HepG2 (cell line): ENCODE measurements around the gene DCPS. TPM values are rescaled to one million over a fixed set of nuclear protein-coding genes. Genes with fewer than 3 reads are reported as not detected.

Experiments
- FOXK1 ChIP-seq: sonication (generic); formaldehyde crosslinking; IDR thresholded peaks from 2 replicates; pipeline ENCODE4 v1.4.0; 2020; ENCODE audit warnings: low read depth, missing genetic modification reagents, borderline replicate concordance
- FOXO1 ChIP-seq: sonication (generic); formaldehyde crosslinking; IDR thresholded peaks from 2 replicates; pipeline ENCODE4 v1.4.0; 2020; ENCODE audit warnings: missing genetic modification reagents
- JUNB ChIP-seq: sonication (generic); formaldehyde crosslinking; IDR thresholded peaks from 2 replicates; pipeline ENCODE4 v1.8.0; 2022; ENCODE audit warnings: missing genetic modification reagents, mild to moderate bottlenecking, borderline replicate concordance
- MEIS2 ChIP-seq: sonication (generic); formaldehyde crosslinking; IDR thresholded peaks from 2 replicates; pipeline ENCODE4 v1.9.0; 2021; ENCODE audit warnings: mild to moderate bottlenecking, missing genetic modification reagents
- RFX5 ChIP-seq: IDR thresholded peaks from 2 replicates; pipeline ENCODE4 v1.6.1; 2011; ENCODE audit warnings: low read depth, low read length, improper control_type of control experiment
- TARDBP ChIP-seq: sonication (generic); formaldehyde crosslinking; IDR thresholded peaks from 2 replicates; pipeline ENCODE4 v1.8.0; 2022; ENCODE audit warnings: mild to moderate bottlenecking, missing genetic modification reagents
- ZBED4 ChIP-seq: sonication (generic); formaldehyde crosslinking; IDR thresholded peaks from 2 replicates; pipeline ENCODE4 v1.4.0; 2020; ENCODE audit warnings: missing genetic modification reagents, borderline replicate concordance
- polyA plus RNA-seq, 8 experiments: library from polyadenylated mRNA; depleted of rRNA in 3 of 8; stranded (reverse) in 7 of 8; unstranded in 1 of 8; fragments of >200 nt; fragmentation: Illumina TruSeq in 4 of 8; extraction: Trizol in 4 of 8; gene quantifications; 2 replicates each; pipeline versions ENCODE4 v1.2.1 to v1.2.3, GENCODE V29; 2011 to 2016; ENCODE audit warnings: low read depth in 4 of 8, missing spikeins in 1 of 8, mixed read lengths in 1 of 8; ENCODE audit not compliant: insufficient read depth in 1 of 8
- total RNA-seq, 5 experiments: library from RNA; depleted of rRNA; stranded (reverse); fragments of >200 nt; fragmentation: Illumina TruSeq; extraction: Trizol; gene quantifications; 2 replicates each; pipeline ENCODE4 v1.2.3, GENCODE V29; 2016; ENCODE audit warnings: low read depth in 1 of 5
- TF ChIP-seq, protein P1 (sequence below): sonication (generic); formaldehyde crosslinking; IDR thresholded peaks from 2 replicates; pipeline ENCODE4 v1.5.0; 2020; ENCODE audit warnings: mild to moderate bottlenecking, missing genetic modification reagents
- TF ChIP-seq, protein P2 (sequence below): sonication (generic); formaldehyde crosslinking; IDR thresholded peaks from 2 replicates; pipeline ENCODE4 v1.4.0; 2020; ENCODE audit warnings: mild to moderate bottlenecking, missing genetic modification reagents
- TF ChIP-seq, protein P3 (sequence below): sonication (generic); formaldehyde crosslinking; IDR thresholded peaks from 2 replicates; pipeline ENCODE4 v1.4.0; 2020; ENCODE audit warnings: missing genetic modification reagents
- TF ChIP-seq, protein P4 (sequence below): sonication (generic); formaldehyde crosslinking; IDR thresholded peaks from 2 replicates; pipeline ENCODE4 v1.4.0; 2020; ENCODE audit warnings: mild to moderate bottlenecking, missing genetic modification reagents

Gene DCPS
- total and polyA plus RNA-seq, 2 of the 13 experiments (the other 11 are each of a cell fraction or from before 2014, with no cell fraction given): 21.9 to 22.5 TPM

- TF ChIP-seq, protein P1, sequence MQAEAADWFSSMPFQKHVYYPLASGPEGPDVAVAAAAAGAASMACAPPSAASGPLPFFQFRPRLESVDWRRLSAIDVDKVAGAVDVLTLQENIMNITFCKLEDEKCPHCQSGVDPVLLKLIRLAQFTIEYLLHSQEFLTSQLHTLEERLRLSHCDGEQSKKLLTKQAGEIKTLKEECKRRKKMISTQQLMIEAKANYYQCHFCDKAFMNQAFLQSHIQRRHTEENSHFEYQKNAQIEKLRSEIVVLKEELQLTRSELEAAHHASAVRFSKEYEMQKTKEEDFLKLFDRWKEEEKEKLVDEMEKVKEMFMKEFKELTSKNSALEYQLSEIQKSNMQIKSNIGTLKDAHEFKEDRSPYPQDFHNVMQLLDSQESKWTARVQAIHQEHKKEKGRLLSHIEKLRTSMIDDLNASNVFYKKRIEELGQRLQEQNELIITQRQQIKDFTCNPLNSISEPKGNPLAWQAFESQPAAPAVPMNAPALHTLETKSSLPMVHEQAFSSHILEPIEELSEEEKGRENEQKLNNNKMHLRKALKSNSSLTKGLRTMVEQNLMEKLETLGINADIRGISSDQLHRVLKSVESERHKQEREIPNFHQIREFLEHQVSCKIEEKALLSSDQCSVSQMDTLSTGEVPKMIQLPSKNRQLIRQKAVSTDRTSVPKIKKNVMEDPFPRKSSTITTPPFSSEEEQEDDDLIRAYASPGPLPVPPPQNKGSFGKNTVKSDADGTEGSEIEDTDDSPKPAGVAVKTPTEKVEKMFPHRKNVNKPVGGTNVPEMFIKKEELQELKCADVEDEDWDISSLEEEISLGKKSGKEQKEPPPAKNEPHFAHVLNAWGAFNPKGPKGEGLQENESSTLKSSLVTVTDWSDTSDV (CRISPR knock-in tag): no peak
- TF ChIP-seq FOXK1 (CRISPR knock-in tag): no peak
- TF ChIP-seq RFX5: no peak
- TF ChIP-seq, protein P2, sequence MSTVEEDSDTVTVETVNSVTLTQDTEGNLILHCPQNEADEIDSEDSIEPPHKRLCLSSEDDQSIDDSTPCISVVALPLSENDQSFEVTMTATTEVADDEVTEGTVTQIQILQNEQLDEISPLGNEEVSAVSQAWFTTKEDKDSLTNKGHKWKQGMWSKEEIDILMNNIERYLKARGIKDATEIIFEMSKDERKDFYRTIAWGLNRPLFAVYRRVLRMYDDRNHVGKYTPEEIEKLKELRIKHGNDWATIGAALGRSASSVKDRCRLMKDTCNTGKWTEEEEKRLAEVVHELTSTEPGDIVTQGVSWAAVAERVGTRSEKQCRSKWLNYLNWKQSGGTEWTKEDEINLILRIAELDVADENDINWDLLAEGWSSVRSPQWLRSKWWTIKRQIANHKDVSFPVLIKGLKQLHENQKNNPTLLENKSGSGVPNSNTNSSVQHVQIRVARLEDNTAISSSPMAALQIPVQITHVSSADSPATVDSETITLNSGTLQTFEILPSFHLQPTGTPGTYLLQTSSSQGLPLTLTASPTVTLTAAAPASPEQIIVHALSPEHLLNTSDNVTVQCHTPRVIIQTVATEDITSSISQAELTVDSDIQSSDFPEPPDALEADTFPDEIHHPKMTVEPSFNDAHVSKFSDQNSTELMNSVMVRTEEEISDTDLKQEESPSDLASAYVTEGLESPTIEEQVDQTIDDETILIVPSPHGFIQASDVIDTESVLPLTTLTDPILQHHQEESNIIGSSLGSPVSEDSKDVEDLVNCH (CRISPR knock-in tag): no peak
- TF ChIP-seq FOXO1 (CRISPR knock-in tag): no peak
- TF ChIP-seq, protein P3, sequence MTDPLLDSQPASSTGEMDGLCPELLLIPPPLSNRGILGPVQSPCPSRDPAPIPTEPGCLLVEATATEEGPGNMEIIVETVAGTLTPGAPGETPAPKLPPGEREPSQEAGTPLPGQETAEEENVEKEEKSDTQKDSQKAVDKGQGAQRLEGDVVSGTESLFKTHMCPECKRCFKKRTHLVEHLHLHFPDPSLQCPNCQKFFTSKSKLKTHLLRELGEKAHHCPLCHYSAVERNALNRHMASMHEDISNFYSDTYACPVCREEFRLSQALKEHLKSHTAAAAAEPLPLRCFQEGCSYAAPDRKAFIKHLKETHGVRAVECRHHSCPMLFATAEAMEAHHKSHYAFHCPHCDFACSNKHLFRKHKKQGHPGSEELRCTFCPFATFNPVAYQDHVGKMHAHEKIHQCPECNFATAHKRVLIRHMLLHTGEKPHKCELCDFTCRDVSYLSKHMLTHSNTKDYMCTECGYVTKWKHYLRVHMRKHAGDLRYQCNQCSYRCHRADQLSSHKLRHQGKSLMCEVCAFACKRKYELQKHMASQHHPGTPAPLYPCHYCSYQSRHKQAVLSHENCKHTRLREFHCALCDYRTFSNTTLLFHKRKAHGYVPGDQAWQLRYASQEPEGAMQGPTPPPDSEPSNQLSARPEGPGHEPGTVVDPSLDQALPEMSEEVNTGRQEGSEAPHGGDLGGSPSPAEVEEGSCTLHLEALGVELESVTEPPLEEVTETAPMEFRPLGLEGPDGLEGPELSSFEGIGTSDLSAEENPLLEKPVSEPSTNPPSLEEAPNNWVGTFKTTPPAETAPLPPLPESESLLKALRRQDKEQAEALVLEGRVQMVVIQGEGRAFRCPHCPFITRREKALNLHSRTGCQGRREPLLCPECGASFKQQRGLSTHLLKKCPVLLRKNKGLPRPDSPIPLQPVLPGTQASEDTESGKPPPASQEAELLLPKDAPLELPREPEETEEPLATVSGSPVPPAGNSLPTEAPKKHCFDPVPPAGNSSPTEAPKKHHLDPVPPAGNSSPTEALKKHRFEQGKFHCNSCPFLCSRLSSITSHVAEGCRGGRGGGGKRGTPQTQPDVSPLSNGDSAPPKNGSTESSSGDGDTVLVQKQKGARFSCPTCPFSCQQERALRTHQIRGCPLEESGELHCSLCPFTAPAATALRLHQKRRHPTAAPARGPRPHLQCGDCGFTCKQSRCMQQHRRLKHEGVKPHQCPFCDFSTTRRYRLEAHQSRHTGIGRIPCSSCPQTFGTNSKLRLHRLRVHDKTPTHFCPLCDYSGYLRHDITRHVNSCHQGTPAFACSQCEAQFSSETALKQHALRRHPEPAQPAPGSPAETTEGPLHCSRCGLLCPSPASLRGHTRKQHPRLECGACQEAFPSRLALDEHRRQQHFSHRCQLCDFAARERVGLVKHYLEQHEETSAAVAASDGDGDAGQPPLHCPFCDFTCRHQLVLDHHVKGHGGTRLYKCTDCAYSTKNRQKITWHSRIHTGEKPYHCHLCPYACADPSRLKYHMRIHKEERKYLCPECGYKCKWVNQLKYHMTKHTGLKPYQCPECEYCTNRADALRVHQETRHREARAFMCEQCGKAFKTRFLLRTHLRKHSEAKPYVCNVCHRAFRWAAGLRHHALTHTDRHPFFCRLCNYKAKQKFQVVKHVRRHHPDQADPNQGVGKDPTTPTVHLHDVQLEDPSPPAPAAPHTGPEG (CRISPR knock-in tag): 0 out of 2 replicates have a peak, but pooled peaks have one; percentile 33
- no peak for TF ChIP-seq ZBED4 (CRISPR knock-in tag)
- TF ChIP-seq, protein P4, sequence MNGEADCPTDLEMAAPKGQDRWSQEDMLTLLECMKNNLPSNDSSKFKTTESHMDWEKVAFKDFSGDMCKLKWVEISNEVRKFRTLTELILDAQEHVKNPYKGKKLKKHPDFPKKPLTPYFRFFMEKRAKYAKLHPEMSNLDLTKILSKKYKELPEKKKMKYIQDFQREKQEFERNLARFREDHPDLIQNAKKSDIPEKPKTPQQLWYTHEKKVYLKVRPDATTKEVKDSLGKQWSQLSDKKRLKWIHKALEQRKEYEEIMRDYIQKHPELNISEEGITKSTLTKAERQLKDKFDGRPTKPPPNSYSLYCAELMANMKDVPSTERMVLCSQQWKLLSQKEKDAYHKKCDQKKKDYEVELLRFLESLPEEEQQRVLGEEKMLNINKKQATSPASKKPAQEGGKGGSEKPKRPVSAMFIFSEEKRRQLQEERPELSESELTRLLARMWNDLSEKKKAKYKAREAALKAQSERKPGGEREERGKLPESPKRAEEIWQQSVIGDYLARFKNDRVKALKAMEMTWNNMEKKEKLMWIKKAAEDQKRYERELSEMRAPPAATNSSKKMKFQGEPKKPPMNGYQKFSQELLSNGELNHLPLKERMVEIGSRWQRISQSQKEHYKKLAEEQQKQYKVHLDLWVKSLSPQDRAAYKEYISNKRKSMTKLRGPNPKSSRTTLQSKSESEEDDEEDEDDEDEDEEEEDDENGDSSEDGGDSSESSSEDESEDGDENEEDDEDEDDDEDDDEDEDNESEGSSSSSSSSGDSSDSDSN (CRISPR knock-in tag): peak; percentile 4; the same call in 1 of the 2 replicates
- TF ChIP-seq TARDBP: no peak
- no peak for TF ChIP-seq MEIS2 (CRISPR knock-in tag)
- no peak for TF ChIP-seq JUNB
Measured at GRCh38 chr11:126355324-126355925, 51.6 kb downstream of the DCPS start, which contains the start of gene ST3GAL4 (continued).
